CD4-positive, alpha-beta T cell treated with Interleukin-10 for 1 hour (primary cell): ENCODE measurements around the gene CDC42EP4.
A peak's percentile ranks its signal among the peaks of the same experiment; 100 is the strongest.

Experiments
- DNase-seq: peaks from one replicate; pipeline ENCODE4 v3.0.0-alpha.2; 2020

Gene CDC42EP4, protein sequence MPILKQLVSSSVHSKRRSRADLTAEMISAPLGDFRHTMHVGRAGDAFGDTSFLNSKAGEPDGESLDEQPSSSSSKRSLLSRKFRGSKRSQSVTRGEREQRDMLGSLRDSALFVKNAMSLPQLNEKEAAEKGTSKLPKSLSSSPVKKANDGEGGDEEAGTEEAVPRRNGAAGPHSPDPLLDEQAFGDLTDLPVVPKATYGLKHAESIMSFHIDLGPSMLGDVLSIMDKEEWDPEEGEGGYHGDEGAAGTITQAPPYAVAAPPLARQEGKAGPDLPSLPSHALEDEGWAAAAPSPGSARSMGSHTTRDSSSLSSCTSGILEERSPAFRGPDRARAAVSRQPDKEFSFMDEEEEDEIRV

DNA sequence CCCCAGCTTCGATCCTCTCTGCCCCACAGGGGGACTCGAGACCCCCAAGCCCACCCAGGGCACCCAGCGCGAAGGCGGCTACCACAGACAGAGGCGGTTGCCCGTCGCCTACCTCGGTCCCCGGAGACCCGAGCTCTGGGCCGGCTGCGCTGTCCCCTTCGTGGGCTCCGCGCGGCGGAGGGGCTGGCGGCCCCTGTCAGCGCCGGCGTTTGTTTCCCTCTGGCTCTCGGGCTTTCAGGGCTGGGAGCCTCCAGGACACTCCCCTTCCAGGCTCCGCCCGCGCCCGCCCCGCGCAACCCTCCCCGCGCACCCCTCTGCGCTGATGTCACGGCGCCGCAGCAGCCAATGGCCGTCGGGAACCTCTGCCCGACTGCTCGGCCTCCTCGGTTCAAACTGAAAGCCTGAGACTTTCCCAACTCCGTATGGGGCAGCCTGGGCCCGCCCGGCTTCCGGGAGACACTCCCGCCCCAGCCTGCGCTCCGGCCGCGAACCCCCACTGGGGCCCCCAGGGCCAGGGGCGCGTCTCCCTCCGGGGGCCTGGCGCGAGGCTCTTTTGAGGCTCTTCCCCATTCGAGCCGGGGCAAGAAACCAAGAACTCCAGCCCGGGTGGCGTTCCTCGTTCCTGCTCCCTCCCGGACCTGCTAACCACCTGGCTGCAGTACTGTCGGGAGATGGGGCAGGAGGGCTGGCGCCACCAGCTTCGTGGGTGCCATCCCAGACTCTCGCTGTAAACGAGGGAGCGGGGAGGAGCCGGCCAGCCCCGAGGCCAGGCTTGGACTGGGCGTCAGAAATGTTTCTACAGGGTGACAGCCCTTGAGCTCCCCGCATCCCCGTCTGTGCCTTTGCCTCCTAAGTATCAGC, at the start of gene CDC42EP4:
CDC42EP4 (minus strand) TSS at position 221 of the 861 bp plus-strand sequence. CDS start 25,501 bp downstream, outside the sequence.
- DNase-seq = peak; percentile 86

DNA sequence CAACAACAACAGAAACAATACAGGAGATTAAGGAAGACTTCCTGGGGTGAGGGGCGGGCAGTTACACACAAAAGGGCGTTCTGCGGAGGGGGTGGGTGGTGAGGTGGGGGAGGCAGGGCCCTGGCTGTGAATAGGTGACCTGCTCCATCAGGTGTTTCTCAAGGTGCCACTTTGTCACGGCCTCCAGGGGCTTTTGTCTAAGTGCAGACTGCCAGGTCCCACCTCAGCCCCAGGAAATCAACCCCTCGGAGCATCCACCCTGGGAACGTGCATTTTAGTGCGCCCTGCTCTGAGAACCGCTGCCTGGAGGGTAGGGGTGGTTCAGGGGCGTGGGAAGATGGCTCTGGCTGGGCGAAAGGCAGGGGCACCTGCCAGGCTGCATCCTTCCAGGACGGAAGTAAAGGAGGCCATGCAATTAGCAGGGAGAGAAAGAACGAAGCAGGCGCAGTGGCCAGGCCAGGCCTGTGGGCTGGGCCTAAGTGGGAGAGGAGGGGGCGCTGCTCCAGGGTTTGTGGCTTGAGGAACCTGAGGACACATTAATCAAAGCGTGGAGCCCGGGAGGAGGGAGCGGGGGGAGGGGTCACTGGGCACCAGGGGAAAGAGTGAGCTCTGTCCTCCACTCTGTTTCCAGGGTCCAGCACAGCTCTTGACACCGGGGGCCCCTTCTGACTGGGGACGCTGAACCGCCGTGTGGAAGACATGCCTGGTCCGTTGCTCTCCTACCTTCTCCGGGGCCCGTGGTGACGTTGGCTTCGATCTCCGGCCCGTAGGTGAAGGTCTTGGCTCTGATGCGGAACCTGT, 49.4 kb upstream of the CDC42EP4 start:
- DNase-seq = no peak

DNA sequence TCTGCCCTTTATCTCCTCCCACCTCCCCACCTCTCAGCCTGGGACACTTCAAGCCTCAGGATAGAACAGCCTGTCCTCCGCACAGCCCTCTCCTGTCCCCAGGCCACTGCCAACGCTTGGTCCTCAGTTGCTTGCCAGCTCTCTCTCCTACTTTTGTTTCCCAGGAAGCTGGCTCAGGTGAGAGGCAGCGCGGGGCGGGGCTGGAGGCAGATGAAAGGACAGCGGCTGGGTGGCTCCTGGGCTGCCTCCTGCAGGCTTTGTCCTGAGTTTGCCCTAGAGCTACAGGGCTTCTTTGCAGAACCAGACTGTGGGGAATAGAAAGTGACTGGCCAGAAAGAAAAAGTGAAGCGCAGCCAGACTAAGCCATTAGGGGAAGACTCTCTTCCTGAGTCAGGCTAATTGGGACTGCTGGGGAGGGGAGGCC, 48.2 kb upstream of the CDC42EP4 start:
- DNase-seq = no peak

- DNase-seq = no peak
These were observed 47.6 kb upstream of the CDC42EP4 start for GRCh38 chr17:73359352-73359751.

DNA sequence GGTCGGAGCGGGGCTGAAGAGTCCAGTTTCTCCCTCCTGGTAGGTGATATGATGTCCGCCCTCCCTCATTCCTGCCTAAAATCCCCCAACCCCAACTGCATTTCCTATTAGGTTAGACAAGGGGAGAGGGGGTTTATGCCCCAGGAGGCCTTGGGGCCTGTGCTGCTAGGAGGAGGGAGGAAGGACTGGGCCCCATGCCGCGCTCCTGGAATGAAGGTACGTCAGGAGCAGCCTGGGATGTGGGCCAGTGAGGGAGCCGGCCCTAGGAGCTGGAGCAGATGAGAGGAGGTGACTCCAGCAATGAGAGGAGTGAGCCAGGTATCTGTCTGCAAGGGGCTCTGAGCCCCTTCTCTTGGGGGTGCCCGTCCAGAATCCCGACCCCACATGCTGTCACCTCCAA, 46.9 kb upstream of the CDC42EP4 start:
- DNase-seq = no peak

DNA sequence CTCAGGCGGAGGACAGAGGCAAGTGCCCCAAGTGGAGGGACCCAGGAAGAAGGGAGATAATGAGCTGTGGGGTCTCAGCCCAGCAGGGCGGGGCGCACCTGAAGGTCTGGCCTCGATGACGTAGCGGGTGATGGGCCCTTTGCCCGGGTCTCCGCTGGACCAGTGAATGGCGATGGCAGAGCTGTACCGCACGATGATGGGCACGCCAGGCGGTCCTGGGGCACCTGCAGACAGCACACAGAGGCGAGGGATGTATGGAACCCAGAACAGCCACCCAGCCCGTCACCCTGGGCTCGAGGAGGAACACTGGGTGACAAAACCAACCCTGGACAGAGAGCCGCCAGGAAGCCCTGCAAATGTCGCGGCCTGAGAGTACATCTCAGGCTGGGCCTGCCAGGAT, 46.2 kb upstream of the CDC42EP4 start:
- no peak for DNase-seq

DNA sequence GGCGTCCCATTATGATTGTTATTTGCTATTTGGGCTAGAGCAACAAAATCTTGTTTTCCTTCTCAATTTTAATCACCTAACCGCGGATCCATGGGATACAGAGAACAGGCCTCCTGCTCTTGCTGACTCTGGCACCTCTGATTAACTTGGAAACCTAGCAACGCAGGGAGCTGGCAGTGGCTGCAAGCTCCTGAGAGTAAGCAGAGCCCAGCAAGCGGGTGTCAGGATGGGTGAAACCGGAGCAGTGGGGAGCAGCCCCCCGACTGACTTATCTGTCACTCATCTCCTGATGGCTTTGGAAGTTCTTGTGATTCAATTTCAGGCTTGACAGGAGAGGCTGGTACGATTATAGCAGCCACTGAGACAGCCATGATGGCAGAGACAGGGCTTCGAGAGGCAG, 45.5 kb upstream of the CDC42EP4 start:
- no peak for DNase-seq

- no peak for DNase-seq
These were observed 44.9 kb upstream of the CDC42EP4 start for GRCh38 chr17:73356561-73357170.

DNA sequence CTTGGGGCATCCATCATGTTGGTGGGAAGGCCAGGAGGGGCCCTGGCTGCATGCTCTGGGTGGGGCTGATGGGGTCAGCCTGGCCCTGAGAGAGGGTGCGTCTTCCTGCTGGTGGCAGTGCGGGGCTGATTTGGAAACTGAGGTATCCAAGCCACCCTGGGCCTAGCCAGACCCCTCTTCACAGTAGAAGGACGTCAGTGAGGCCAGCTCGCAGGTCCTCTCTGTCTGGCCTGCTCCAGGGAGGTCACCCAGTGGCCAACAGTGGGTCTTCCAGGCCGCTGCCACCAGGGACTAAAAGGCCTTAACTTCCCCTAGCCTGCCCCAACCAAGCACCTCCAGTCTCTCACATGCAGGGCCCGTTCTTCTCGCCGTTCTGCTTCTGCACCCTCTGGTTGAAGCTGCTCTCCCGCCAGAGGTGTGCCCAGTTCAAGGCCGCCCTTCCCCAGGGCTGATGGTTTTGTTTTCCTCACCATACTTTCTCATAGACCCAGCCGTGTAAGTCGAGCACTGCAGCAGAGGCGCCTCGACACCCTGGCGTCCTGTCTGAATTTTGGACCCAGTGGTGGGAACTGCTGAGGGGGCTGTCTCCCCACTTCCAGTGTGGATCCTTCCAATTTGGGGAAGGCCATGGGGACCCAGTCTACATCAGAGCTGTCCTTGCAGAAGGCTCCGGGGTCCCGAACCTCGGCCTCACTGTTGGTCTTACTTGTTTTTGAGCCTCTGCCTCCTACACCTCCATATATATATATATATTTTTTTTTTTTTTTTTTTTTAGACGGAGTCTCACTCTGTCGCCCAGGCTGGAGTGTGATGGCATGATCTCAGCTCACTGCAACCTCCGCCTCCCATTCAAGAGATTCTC, 42.9 kb upstream of the CDC42EP4 start:
- DNase-seq = no peak

- DNase-seq = no peak
These were observed 40.5 kb upstream of the CDC42EP4 start for GRCh38 chr17:73352261-73352660.

GRCh38 chr17:73351764-73352163, 40.0 kb upstream of the CDC42EP4 start:
- no peak for DNase-seq

DNA sequence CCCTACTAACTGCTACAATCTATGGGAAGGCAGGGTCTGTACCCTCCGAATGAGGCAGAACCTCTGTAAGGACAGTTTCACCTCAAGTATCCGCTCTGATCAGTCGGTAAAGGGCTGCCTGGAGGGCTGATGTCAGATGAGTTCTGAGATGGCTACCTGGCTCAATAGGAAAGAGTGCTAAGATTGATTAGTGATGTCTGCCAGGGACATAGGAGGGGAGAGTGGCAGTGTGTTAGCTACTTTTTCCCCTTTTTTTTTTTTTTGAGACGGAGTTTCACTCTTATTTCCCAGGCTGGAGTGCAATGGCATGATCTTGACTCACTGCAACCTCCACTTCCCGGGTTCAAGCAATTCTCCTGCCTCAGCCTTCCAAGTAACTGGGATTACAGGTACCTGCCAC, 39.1 kb upstream of the CDC42EP4 start:
- no peak for DNase-seq

GRCh38 chr17:73349647-73350046, 37.8 kb upstream of the CDC42EP4 start:
- DNase-seq = no peak

DNA sequence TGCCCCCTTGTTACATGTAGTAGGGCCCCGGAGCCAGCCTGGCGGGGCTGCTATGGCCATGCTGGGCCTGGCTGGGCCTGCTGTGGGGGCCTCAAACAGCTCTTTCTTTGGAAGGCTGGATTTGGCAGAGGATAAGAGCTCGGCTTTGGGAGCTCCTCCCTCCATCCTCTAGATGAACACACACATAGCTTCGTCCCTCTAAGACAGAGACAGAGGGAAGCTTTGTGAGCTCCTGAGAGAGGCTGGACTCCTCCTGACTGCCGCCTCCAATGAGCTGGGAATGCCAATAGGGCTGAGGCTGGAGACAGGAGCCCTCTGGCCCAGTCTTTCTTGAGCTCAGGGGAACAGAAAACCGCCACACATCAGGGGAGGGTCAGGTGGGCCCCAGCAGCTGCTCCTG, 37.3 kb upstream of the CDC42EP4 start:
- DNase-seq = no peak

- no peak for DNase-seq
These were observed 37.0 kb upstream of the CDC42EP4 start for GRCh38 chr17:73348829-73349095.

DNA sequence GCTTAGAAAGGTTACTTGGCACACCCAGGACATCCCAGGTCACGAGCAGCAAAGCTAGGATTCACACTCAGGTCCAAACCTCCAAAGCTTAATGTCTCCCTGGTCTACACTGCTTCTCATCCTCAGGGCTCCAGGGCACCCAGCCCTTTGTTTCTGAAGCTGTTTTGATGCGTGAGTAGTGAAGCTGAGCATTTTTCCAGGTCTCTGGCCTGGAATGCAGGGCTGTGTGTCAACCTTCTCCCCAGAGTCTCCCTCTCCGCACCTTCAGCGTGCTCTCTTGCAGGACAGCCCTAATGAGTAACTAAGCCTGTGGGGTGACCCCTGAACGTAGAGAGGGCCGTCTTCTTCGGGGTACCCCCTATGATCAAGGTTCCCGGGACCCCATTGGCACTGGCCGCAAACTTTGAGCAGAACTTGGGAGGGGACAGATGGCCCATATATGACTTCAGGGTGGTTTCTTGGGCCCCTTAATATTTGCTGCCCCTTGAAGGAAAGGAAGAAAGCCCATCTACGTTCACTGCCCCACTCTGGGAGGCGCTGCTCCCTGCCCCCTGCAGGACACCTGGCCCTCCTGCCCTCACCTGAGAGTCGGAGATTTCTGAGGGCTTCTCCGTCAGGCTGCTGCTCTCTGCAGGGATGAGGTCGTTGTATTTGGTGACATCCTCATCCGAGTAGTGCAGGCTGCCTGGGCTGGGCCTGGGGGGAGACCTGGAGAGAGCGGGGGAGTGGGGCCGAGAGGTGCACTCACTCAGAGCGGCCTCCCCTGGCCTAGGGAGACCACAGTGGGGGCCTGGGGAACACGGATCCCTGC, 36.4 kb upstream of the CDC42EP4 start:
- DNase-seq = no peak

DNA sequence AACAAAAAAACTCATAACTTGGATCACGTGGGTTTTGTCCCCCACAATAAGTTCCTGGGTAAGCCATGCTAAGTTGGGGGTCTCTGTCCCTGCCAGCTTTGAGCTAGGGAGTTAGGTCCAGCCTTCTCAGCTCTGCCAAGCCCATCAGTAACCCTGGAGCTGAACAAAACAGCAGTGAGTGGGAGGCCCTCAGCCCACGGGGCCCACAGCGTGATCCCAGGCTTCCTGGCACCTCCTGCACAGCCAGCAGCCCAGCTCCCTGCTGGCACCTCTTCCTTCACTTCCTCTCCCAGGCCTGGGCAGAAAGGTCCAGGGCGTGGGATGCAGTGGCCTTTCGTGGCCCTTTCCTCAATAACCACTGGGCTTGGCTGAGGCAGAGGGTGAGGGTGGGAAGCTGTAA, 35.5 kb upstream of the CDC42EP4 start:
- no peak for DNase-seq

DNA sequence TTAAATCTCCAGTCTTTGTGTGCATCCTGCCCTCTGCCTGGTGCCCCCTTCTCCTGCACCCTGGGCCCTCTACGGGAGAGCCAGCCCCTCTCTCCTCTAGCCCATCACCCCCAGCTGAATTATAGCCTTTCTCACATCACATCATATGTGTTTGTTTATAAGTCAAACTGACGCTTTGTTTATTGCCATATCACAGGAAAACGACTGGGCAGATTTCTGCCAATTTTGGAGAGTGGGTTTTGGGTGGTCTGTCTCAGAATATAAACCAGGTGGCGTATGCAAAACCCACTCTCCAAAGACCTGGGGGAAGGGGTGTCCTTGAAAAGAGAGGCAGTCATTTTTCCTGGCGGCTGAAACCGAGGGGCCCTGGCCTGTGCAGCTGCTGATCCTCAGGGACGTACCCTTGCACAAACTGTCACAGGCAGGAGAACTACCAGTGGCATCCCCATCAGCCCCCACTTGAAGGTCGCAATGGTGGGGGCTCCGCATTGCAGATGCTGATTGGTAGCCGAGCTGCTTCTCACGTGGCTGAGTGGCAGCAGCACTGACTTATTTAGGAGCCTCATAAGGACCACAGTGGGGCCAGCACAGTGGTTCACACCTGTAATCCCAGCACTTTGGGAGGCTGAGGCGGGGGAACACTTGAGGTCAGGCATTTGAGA, 34.8 kb upstream of the CDC42EP4 start:
- no peak for DNase-seq

DNA sequence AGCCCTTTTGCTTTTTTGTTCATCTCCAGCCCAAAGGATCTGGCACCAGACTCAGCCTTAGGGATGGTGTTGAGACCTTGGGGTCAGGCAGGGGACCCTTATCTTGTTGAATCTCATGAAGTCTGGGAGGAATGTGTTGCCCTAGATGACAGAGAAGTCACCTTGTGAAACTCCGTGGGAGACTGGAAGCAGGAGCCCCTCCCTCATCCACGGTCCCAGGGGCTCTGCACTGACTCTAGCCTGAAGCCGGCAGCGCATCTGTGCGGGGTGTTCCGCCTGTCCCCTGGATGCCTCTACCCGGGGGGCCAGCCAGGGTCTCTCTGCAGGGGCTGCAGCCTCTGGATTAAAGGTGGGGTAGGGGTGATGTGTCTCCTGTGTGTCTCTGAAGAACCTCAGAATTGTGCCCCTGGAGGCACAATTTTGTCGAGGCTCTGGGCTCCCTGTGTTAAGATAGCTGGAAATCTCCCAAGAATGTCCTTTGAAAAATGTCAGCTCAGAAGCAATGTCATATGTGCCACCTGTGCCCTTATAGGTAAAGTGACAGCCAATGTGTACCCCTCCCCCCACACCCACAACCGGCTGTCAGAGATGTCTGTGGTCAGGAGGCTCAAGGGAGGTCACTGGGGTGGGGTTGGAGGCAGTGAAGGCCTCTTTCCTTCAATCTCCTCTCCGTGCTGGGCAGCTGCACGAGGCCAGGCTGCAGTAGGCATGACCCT, 32.1 kb upstream of the CDC42EP4 start:
- DNase-seq = no peak

DNA sequence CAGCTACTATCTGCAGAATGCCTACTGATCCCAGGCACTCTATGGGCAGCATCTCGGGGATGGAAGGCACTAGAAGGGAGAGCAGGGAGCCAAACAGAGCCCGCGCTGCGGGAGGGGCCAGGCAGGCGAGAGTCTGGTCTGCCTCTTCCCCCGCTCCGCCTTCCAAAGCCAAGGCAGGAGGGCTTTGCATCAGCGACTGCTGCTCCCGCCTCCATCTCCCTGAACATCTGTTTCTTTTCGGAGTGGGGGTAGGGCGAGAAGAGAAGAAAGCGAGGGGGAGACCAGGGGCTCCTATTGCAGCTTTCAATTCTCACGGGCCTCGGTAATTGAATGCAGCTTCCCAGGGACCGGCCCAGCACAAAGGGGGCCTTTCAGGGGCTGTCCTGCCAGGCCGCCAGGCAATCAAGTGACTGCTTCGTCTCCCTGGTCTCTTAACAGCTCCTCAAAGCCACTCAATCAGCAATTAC, 31.4 kb upstream of the CDC42EP4 start:
- no peak for DNase-seq
